ENCODE measurements around the gene ZNF268. TPM values are rescaled to one million over a fixed set of nuclear protein-coding genes. Genes with fewer than 3 reads are reported as not detected.
"Not testable (repeated sequence)": the region's sequence is repeated elsewhere in the genome, so short reads cannot be mapped to it uniquely, and the experiment has no call there.

The ZNF268 gene
- total RNA-seq, 1 experiment from 2014 or later: 25.3 TPM

DNA sequence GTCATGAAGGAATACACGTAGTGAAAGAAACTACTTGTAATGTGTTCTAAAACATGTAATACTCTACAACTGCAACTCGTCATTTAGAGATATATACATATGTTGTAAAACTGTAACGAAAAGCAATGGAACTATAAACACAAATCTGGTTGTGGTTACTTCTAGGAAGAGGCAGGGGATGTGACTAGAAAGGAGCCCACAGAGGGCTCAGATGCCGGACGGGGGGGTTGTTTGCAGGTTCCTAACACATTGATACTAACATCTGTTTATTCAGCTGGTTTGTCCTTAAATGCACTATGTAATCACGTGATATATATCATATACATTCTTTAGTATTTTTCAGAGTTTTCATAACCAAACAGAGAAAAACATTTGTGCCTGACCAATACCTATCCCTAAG, 70.4 kb downstream of the ZNF268 start:
- POLR2A ChIA-PET: no interaction called here
- Mint-ChIP-seq H3K9me3 (peaks cover 75% of the 10 kb centered on the region), H3K36me3 (peaks cover 49% of the 10 kb centered on the region), H3K27me3 (ENCODE audit: low read depth) (peaks cover 8% of the 10 kb centered on the region; the same call in 1 of the 2 replicates), H3K4me3 (no peak overlapping the region), H3K27ac (no peak overlapping the region), H3K4me1 (no peaks in the 10 kb centered on the region)
- no peak for TF ChIP-seq SMAD4 (CRISPR knock-in tag; IDR thresholded peaks at IDR 0.05)
- TF ChIP-seq, protein P1, sequence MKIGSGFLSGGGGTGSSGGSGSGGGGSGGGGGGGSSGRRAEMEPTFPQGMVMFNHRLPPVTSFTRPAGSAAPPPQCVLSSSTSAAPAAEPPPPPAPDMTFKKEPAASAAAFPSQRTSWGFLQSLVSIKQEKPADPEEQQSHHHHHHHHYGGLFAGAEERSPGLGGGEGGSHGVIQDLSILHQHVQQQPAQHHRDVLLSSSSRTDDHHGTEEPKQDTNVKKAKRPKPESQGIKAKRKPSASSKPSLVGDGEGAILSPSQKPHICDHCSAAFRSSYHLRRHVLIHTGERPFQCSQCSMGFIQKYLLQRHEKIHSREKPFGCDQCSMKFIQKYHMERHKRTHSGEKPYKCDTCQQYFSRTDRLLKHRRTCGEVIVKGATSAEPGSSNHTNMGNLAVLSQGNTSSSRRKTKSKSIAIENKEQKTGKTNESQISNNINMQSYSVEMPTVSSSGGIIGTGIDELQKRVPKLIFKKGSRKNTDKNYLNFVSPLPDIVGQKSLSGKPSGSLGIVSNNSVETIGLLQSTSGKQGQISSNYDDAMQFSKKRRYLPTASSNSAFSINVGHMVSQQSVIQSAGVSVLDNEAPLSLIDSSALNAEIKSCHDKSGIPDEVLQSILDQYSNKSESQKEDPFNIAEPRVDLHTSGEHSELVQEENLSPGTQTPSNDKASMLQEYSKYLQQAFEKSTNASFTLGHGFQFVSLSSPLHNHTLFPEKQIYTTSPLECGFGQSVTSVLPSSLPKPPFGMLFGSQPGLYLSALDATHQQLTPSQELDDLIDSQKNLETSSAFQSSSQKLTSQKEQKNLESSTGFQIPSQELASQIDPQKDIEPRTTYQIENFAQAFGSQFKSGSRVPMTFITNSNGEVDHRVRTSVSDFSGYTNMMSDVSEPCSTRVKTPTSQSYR (CRISPR knock-in tag; IDR thresholded peaks at IDR 0.05): no peak
- TF ChIP-seq, protein P2, sequence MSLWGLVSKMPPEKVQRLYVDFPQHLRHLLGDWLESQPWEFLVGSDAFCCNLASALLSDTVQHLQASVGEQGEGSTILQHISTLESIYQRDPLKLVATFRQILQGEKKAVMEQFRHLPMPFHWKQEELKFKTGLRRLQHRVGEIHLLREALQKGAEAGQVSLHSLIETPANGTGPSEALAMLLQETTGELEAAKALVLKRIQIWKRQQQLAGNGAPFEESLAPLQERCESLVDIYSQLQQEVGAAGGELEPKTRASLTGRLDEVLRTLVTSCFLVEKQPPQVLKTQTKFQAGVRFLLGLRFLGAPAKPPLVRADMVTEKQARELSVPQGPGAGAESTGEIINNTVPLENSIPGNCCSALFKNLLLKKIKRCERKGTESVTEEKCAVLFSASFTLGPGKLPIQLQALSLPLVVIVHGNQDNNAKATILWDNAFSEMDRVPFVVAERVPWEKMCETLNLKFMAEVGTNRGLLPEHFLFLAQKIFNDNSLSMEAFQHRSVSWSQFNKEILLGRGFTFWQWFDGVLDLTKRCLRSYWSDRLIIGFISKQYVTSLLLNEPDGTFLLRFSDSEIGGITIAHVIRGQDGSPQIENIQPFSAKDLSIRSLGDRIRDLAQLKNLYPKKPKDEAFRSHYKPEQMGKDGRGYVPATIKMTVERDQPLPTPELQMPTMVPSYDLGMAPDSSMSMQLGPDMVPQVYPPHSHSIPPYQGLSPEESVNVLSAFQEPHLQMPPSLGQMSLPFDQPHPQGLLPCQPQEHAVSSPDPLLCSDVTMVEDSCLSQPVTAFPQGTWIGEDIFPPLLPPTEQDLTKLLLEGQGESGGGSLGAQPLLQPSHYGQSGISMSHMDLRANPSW (CRISPR knock-in tag; conservative IDR thresholded peaks at IDR 0.05; ENCODE audit: low read depth): no peak
- no peak for TF ChIP-seq IRF2 (CRISPR knock-in tag; IDR thresholded peaks at IDR 0.05; ENCODE audit: borderline replicate concordance, low read depth)
- no peak for TF ChIP-seq TEAD1 (CRISPR knock-in tag; IDR thresholded peaks at IDR 0.05)
- TF ChIP-seq MLX (CRISPR knock-in tag; IDR thresholded peaks at IDR 0.05): no peak
- no peak for TF ChIP-seq PRRX2 (CRISPR knock-in tag; IDR thresholded peaks at IDR 0.05)
- no peak for TF ChIP-seq ESRRA (CRISPR knock-in tag; IDR thresholded peaks at IDR 0.05; ENCODE audit: borderline replicate concordance)
- TF ChIP-seq SOX15 (CRISPR knock-in tag; IDR thresholded peaks at IDR 0.05): no peak
- TF ChIP-seq, protein P3, sequence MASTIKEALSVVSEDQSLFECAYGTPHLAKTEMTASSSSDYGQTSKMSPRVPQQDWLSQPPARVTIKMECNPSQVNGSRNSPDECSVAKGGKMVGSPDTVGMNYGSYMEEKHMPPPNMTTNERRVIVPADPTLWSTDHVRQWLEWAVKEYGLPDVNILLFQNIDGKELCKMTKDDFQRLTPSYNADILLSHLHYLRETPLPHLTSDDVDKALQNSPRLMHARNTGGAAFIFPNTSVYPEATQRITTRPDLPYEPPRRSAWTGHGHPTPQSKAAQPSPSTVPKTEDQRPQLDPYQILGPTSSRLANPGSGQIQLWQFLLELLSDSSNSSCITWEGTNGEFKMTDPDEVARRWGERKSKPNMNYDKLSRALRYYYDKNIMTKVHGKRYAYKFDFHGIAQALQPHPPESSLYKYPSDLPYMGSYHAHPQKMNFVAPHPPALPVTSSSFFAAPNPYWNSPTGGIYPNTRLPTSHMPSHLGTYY (CRISPR knock-in tag; IDR thresholded peaks at IDR 0.05): no peak
- no peak for TF ChIP-seq ZNF423 (CRISPR knock-in tag; IDR thresholded peaks at IDR 0.05)
- TF ChIP-seq RELA (CRISPR knock-in tag; IDR thresholded peaks at IDR 0.05; ENCODE audit: borderline replicate concordance): no peak
- TF ChIP-seq ZNF512 (CRISPR knock-in tag; IDR thresholded peaks at IDR 0.05; ENCODE audit: borderline replicate concordance): no peak
- CTCF ChIA-PET: no interaction called here
- DNase-seq (ENCODE audit: low spot score) (no peak), ATAC-seq (no peak)

DNA sequence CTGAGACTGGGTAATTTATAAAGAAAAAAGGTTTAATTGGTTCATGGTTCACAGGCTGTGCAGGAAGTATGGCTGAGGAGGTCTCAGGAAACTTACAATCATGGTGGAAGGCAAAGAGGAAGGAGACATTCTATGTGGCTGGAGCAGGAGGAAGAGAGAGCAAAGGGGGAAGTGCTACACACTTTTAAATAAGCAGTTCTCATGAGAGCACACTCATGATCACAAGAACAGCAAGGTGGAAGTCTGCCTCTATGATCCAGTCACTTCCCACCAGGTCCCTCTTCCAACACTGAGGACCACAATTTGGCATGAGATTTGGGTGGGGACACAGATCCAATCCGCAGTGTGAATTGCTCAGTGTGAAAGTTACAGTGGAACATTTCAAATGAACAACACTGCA, 74.5 kb downstream of the ZNF268 start:
- H3K4me3 Mint-ChIP-seq; H3K27me3 Mint-ChIP-seq (ENCODE audit: low read depth); POLR2A ChIA-PET; ATAC-seq; CTCF ChIA-PET; H3K27ac Mint-ChIP-seq; DNase-seq (ENCODE audit: low spot score); H3K4me1 Mint-ChIP-seq: not testable (repeated sequence)
- Mint-ChIP-seq H3K9me3 (peaks cover 70% of the 10 kb centered on the region), H3K36me3 (peaks cover 40% of the 10 kb centered on the region)

GRCh38 chr12:133256321-133256720, 75.0 kb downstream of the ZNF268 start:
- H3K9me3 Mint-ChIP-seq: peaks cover 65% of the 10 kb centered on the region
- ATAC-seq: no peak
- POLR2A ChIA-PET: no interaction called here
- TF ChIP-seq ATF2 (CRISPR knock-in tag; IDR thresholded peaks at IDR 0.05; ENCODE audit: borderline replicate concordance, low read depth) (no peak), ZBTB21 (CRISPR knock-in tag; IDR thresholded peaks at IDR 0.05; ENCODE audit: borderline replicate concordance) (no peak), MYBL2 (CRISPR knock-in tag; IDR thresholded peaks at IDR 0.05) (no peak), IRF2 (CRISPR knock-in tag; IDR thresholded peaks at IDR 0.05; ENCODE audit: borderline replicate concordance, low read depth) (no peak), AFF4 (CRISPR knock-in tag; IDR thresholded peaks at IDR 0.05; ENCODE audit: borderline replicate concordance) (no peak)

More at GRCh38 chr12:133256321-133256720, 75.0 kb downstream of the ZNF268 start:
- Mint-ChIP-seq H3K4me1 (no peaks in the 10 kb centered on the region), H3K27ac (no peak overlapping the region), H3K4me3 (no peak overlapping the region), H3K27me3 (ENCODE audit: low read depth) (peaks cover 4% of the 10 kb centered on the region; the same call in 1 of the 2 replicates), H3K36me3 (peaks cover 37% of the 10 kb centered on the region)
- DNase-seq (ENCODE audit: low spot score): no peak
- CTCF ChIA-PET: no interaction called here
